ENCODE measurements around the gene GRWD1. TPM values are rescaled to one million over a fixed set of nuclear protein-coding genes. Genes with fewer than 3 reads are reported as not detected.

The GRWD1 gene
- total and polyA plus RNA-seq, 9 donors: 20.4 to 29.9 (median 25.8) TPM

DNA sequence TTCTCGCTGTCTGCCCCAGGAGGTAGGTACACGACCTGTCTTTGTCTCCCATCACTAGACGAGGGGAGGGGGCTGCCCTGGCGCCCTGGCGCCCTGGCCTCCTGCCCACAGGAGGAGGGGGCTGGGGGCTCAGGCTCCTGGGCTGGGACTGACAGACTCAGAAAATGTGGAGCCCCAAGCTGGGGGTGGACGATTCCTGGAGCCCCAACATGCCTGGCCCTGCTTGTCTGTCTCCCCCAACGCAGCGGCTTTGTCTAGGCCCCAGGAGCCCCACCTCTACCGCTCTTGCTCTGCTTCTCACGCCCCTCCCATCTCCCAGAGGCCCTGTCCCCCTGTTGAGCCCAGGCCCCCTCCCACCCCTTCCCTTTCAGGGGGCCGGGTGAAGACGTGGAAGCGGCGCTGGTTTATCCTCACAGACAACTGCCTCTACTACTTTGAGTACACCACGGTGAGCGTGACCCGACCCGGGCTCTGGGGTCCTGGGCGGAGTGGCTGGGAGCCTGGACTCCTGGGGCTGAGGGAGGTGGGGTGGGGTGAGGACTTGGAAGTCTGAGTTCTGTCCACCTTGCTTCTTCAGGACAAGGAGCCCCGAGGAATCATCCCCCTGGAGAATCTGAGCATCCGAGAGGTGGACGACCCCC, 32.0 kb downstream of the GRWD1 start:
- no peak for DNase-seq
- Histone ChIP-seq H3K36me3 (ENCODE audit: control insufficient read depth, insufficient read depth, low read length) (peaks cover 67% of the 10 kb centered on the region), H3K4me3 (ENCODE audit: low read length) (no peak overlapping the region), H3K27ac (ENCODE audit: low read length) (no peak overlapping the region), H3K4me1 (ENCODE audit: control insufficient read depth, insufficient read depth, low read length) (peaks cover 25% of the 10 kb centered on the region), H3K9me3 (replicated peaks; ENCODE audit: control insufficient read depth, low read depth, low read length) (no peaks in the 10 kb centered on the region), H3K27me3 (ENCODE audit: control insufficient read depth, insufficient read depth, low read length) (no peaks in the 10 kb centered on the region)
- 55% methylated on average over 10 of the region's 22 CpGs for WGBS (ENCODE audit: insufficient coverage)

- H3K36me3 ChIP-seq (ENCODE audit: control insufficient read depth, insufficient read depth, low read length): peaks cover 59% of the 10 kb centered on the region
- 75% methylated on average over 14 of the region's 29 CpGs for WGBS (ENCODE audit: insufficient coverage)
- H3K4me3 ChIP-seq (ENCODE audit: low read length): no peak overlapping the region
- H3K27me3 ChIP-seq (ENCODE audit: control insufficient read depth, insufficient read depth, low read length): no peaks in the 10 kb centered on the region
- H3K4me1 ChIP-seq (ENCODE audit: control insufficient read depth, insufficient read depth, low read length): peaks cover 25% of the 10 kb centered on the region
- no peak for DNase-seq
- H3K9me3 ChIP-seq (replicated peaks; ENCODE audit: control insufficient read depth, low read depth, low read length): no peaks in the 10 kb centered on the region
- H3K27ac ChIP-seq (ENCODE audit: low read length): no peak overlapping the region
Measured at GRCh38 chr19:48478339-48479256, 32.8 kb downstream of the GRWD1 start.

DNA sequence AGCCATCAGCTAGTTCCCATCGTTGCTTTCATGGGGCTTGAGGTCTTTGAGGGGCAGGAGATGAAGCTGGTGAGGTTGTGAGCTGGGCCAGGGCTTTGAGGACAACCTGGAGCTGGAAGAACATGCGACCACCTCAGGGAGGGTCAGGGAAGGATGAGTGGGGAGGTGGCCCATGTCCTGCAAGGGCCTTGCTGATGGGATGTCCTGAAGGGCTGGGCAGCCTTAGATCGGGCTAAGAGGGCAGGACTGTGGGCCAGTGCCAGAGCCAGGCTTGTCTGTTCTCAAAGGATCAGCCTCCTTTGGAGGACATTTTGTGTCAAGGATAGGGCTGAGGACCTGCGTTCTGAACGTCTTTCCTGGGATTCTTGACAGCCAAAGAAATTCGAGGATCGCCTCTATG, 33.9 kb downstream of the GRWD1 start:
- DNase-seq: no peak
- 76% methylated on average over 6 of the region's 7 CpGs for WGBS (ENCODE audit: insufficient coverage)
- Histone ChIP-seq H3K4me3 (ENCODE audit: low read length) (no peak overlapping the region), H3K4me1 (ENCODE audit: control insufficient read depth, insufficient read depth, low read length) (peaks cover 25% of the 10 kb centered on the region), H3K27ac (ENCODE audit: low read length) (no peak overlapping the region), H3K9me3 (replicated peaks; ENCODE audit: control insufficient read depth, low read depth, low read length) (no peaks in the 10 kb centered on the region), H3K27me3 (ENCODE audit: control insufficient read depth, insufficient read depth, low read length) (no peaks in the 10 kb centered on the region), H3K36me3 (ENCODE audit: control insufficient read depth, insufficient read depth, low read length) (peaks cover 48% of the 10 kb centered on the region)

GRCh38 chr19:48480183-48480557, 34.4 kb downstream of the GRWD1 start:
- H3K36me3 ChIP-seq (ENCODE audit: control insufficient read depth, insufficient read depth, low read length): peaks cover 44% of the 10 kb centered on the region
- H3K4me3 ChIP-seq (ENCODE audit: low read length): peak overlapping the region; percentile 55
- H3K27me3 ChIP-seq (ENCODE audit: control insufficient read depth, insufficient read depth, low read length): peaks cover 3% of the 10 kb centered on the region
- H3K9me3 ChIP-seq (replicated peaks; ENCODE audit: control insufficient read depth, low read depth, low read length): no peaks in the 10 kb centered on the region
- peak; percentile 79 for DNase-seq
- peak overlapping the region; percentile 88 for H3K27ac ChIP-seq (ENCODE audit: low read length)
- 9% methylated on average over 32 of the region's 32 CpGs for WGBS (ENCODE audit: insufficient coverage)
- H3K4me1 ChIP-seq (ENCODE audit: control insufficient read depth, insufficient read depth, low read length): peaks cover 25% of the 10 kb centered on the region

DNA sequence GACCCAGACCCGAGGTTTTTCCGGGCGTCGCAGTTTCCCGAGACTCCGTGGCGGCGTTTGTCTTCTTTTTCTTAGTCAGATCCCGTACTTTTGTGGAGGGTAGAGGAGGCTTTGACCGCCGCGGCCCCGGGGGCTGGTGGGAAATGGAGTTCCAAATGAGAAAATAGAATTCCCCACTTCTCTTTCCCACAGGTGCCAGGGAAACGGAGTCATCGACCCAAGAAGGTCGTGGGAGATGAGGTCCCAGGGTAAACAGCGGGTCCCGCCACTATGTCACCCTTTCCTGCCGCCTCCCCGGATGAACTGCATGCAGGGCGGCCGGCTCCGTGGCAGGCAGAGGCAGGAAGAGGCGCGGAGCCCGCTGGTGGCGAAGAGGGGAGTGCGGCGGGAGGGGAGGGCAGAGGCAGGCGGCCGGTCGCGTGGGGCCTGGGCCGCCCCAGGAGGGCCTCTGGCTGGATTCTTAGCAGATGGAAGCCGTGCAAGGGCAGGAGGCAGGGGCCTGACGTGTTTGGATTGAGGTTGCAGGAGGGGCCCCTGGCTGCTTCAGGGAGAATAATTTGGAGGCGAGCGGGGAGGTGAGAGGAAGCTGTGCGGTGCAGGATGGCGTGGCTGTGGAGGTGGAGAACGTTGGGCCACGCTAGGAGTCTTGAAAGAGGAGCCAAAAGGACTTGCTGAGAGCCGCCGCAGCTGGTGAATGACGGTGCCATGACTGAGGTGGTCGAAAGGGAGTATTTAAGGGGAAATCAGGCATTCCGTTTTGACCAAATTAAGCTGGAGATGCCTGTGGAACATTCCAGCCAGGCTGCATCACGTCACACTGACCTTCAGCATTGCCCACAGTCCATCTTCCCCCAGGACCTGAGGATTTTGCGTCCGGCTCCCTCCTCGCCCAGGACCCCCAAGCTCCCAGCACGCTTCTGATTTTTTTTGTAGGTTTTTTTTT, 35.0 kb downstream of the GRWD1 start:
- H3K27me3 ChIP-seq (ENCODE audit: control insufficient read depth, insufficient read depth, low read length): peaks cover 3% of the 10 kb centered on the region
- peak overlapping the region; percentile 88 for H3K27ac ChIP-seq (ENCODE audit: low read length)
- peaks cover 37% of the 10 kb centered on the region for H3K36me3 ChIP-seq (ENCODE audit: control insufficient read depth, insufficient read depth, low read length)
- DNase-seq: peak; percentile 71
- 7% methylated on average over 35 of the region's 52 CpGs for WGBS (ENCODE audit: insufficient coverage)
- H3K4me1 ChIP-seq (ENCODE audit: control insufficient read depth, insufficient read depth, low read length): peaks cover 25% of the 10 kb centered on the region
- H3K4me3 ChIP-seq (ENCODE audit: low read length): peak overlapping the region; percentile 55
- no peaks in the 10 kb centered on the region for H3K9me3 ChIP-seq (replicated peaks; ENCODE audit: control insufficient read depth, low read depth, low read length)

DNA sequence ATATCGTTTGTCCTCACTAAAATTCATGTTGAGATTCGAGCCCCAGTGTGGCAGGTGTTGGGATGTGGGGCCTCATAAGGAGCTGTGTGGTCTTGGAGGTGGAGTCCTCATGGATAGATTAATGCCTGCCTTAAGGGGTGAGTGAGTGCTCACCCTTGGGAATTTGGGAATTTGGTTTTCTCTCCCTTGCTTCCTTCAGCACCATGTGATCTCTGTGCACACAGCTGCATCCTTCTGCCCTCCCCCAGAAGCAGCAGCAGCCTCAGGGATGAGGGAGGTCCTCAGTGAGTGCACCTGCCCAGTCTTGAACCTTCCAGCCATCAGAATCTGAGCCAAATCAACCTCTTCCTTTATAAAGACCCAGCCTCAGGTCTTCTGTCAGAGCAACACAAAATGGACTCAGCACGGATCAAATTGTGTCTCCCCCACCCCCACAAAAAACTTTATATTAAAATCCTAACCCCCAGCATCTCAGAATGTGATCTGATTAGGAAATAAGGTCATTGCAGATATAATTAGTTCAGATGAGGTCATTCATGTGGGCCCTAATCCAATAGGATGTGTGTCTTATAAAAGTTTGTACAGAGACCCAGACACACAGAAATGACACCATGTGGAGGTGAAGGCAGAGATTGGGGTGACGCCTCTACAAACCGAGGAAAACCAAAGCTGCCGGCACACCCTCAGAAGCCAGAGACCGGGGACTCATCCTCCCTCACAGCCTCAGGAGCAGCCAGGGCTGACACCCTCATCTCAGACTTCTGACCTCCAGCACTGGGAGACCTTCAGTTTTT, 36.3 kb downstream of the GRWD1 start:
- peak; percentile 50 for DNase-seq
- H3K27me3 ChIP-seq (ENCODE audit: control insufficient read depth, insufficient read depth, low read length): peaks cover 3% of the 10 kb centered on the region
- H3K4me1 ChIP-seq (ENCODE audit: control insufficient read depth, insufficient read depth, low read length): peaks cover 25% of the 10 kb centered on the region
- peaks cover 26% of the 10 kb centered on the region for H3K36me3 ChIP-seq (ENCODE audit: control insufficient read depth, insufficient read depth, low read length)
- no peak overlapping the region for H3K27ac ChIP-seq (ENCODE audit: low read length)
- WGBS (ENCODE audit: insufficient coverage): 80% methylated on average over 1 of the region's 7 CpGs
- no peak overlapping the region for H3K4me3 ChIP-seq (ENCODE audit: low read length)
- no peaks in the 10 kb centered on the region for H3K9me3 ChIP-seq (replicated peaks; ENCODE audit: control insufficient read depth, low read depth, low read length)

GRCh38 chr19:48483301-48483700, 37.5 kb downstream of the GRWD1 start:
- H3K27ac ChIP-seq (ENCODE audit: low read length): no peak overlapping the region
- WGBS (ENCODE audit: insufficient coverage): 22% methylated on average over 3 of the region's 3 CpGs
- no peak overlapping the region for H3K4me3 ChIP-seq (ENCODE audit: low read length)
- H3K9me3 ChIP-seq (replicated peaks; ENCODE audit: control insufficient read depth, low read depth, low read length): no peaks in the 10 kb centered on the region
- peaks cover 6% of the 10 kb centered on the region for H3K27me3 ChIP-seq (ENCODE audit: control insufficient read depth, insufficient read depth, low read length)
- H3K36me3 ChIP-seq (ENCODE audit: control insufficient read depth, insufficient read depth, low read length): peaks cover 13% of the 10 kb centered on the region
- no peak for DNase-seq
- peaks cover 25% of the 10 kb centered on the region for H3K4me1 ChIP-seq (ENCODE audit: control insufficient read depth, insufficient read depth, low read length)

DNA sequence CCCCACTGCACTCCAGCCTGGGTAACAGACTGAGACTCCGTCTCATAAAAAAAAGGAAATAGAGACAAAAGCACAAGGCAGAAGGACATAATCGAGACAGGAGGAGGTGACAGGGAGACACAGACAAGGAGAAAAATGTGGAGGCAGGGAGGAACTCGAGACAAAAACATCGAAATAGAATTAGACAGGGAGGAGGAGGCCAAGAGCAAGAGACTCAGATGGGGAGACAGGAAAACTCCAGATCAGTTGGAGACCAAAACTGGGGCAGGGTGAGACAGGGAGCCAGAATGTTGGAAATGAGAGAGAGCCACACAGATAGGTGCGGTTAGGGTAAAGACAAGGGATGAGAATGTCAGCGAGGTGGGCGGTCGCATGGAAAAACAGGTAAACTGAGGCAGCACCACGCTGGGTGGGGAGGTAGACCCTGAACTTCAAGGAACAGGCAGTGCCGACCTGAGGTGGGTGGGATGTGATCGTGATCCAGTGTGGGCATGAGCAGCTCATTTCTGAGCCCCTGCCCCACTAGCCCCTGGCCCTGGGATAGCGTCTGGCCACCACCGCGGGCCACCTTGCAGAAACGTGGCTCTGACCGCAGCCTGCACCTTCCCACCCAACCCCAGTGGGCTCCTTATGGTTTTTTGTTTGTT, 38.6 kb downstream of the GRWD1 start:
- H3K4me3 ChIP-seq (ENCODE audit: low read length): no peak overlapping the region

More for the DNA sequence above, 38.6 kb downstream of the GRWD1 start:
- Histone ChIP-seq H3K9me3 (replicated peaks; ENCODE audit: control insufficient read depth, low read depth, low read length) (no peaks in the 10 kb centered on the region), H3K27ac (ENCODE audit: low read length) (no peak overlapping the region), H3K4me1 (ENCODE audit: control insufficient read depth, insufficient read depth, low read length) (peaks cover 25% of the 10 kb centered on the region), H3K36me3 (ENCODE audit: control insufficient read depth, insufficient read depth, low read length) (peaks cover 3% of the 10 kb centered on the region), H3K27me3 (ENCODE audit: control insufficient read depth, insufficient read depth, low read length) (peaks cover 8% of the 10 kb centered on the region)
- no peak for DNase-seq
- WGBS (ENCODE audit: insufficient coverage): 83% methylated on average over 11 of the region's 16 CpGs

All from muscle of leg (tissue), 11 donors.